Spleen (tissue), 11 donors: ENCODE measurements around the gene HNRNPD. TPM values are rescaled to one million over a fixed set of nuclear protein-coding genes. Genes with fewer than 3 reads are reported as not detected.
"Not testable (repeated sequence)": the region's sequence is repeated elsewhere in the genome, so short reads cannot be mapped to it uniquely, and the experiment has no call there.

ENCODE experiments used
- DNase-seq: peaks from one replicate; pipeline ENCODE4 v3.0.0-alpha.2; 2020
- H3K27ac ChIP-seq, 8 donors: fragments of 200-600 bp; sonication (generic) in 7 of 8; 1 replicate in 4 of 8; 2 replicates in 4 of 8; pipeline versions ENCODE4 v1.5.0 to v1.8.0; 2016 to 2021; ENCODE audit warnings: inconsistent platforms in 4 of 8, mild to moderate bottlenecking in 4 of 8, moderate library complexity in 1 of 8
- H3K27me3 ChIP-seq, 7 donors: fragments of 200-600 bp; sonication (generic) in 6 of 7; replicated peaks in 1 of 7; 1 replicate in 4 of 7; 2 replicates in 3 of 7; pipeline versions ENCODE4 v1.5.0 to v1.8.0; 2016 to 2021; ENCODE audit warnings: inconsistent platforms in 3 of 7, mild to moderate bottlenecking in 1 of 7
- H3K36me3 ChIP-seq, 6 donors: fragments of 200-600 bp; sonication (generic) in 5 of 6; 1 replicate in 4 of 6; 2 replicates in 2 of 6; pipeline versions ENCODE4 v1.5.0 to v1.8.0; 2016 to 2021; ENCODE audit warnings: inconsistent platforms in 2 of 6
- H3K4me1 ChIP-seq, 6 donors: fragments of 200-600 bp; sonication (generic) in 5 of 6; 1 replicate in 3 of 6; 2 replicates in 3 of 6; pipeline versions ENCODE4 v1.5.0 to v1.8.0; 2016 to 2021; ENCODE audit warnings: inconsistent platforms in 3 of 6
- H3K4me3 ChIP-seq, 8 donors: fragments of 200-600 bp; sonication (generic) in 7 of 8; 1 replicate in 4 of 8; 2 replicates in 4 of 8; pipeline versions ENCODE4 v1.5.0 to v1.8.0; 2016 to 2021; ENCODE audit warnings: inconsistent platforms in 4 of 8, mild to moderate bottlenecking in 4 of 8, moderate library complexity in 2 of 8
- H3K9me3 ChIP-seq, 8 donors: fragments of 200-600 bp; sonication (generic) in 7 of 8; 1 replicate in 4 of 8; 2 replicates in 4 of 8; pipeline versions ENCODE4 v1.5.0 to v1.8.0; 2016 to 2021; ENCODE audit warnings: inconsistent platforms in 4 of 8
- CTCF ChIP-seq, 11 experiments: fragments of 200-600 bp in 7 of 11; fragments of 450-650 bp in 4 of 11; sonication (generic) in 4 of 11; IDR thresholded peaks in 8 of 11; conservative IDR thresholded peaks in 3 of 11; 1 replicate in 7 of 11; 2 replicates in 4 of 11; pipeline versions ENCODE4 v1.4.0 to v1.8.0; 2016 to 2021; ENCODE audit warnings: antibody characterized with exemption in 11 of 11, inconsistent platforms in 4 of 11, mild to moderate bottlenecking in 1 of 11
- POLR2A ChIP-seq, 3 donors: fragments of 450-650 bp; IDR thresholded peaks; one replicate each; pipeline ENCODE4 v1.5.1; 2017; ENCODE audit warnings: antibody characterized with exemption in 3 of 3, mild to moderate bottlenecking in 1 of 3
- POLR2AphosphoS5 ChIP-seq, 3 donors: sonication (generic); formaldehyde crosslinking; IDR thresholded peaks; one replicate each; pipeline ENCODE4 v1.5.1; 2017; ENCODE audit warnings: antibody characterized with exemption in 3 of 3
- WGBS, 5 donors: extraction: QIAGEN DNeasy Blood & Tissue Kit in 3 of 5; methylation state at CpG; one replicate each; pipeline versions ENCODE4 v1.1.5 to v1.1.7; 2013 to 2018; 5-methylcytosine and 5-hydroxymethylcytosine counted together
- intact Hi-C: fragments of 100-400 bp; cut with DNase I; formaldehyde crosslinking; loops from one replicate; pipeline ENCODE4 v1.15.0; 2023; ENCODE audit warnings: low total_unique reads
- polyA plus RNA-seq, 3 donors: library from polyadenylated mRNA; stranded (reverse); fragments of 200-250 nt; gene quantifications; one replicate each; pipeline ENCODE4 v1.2.1, GENCODE V29; 2013
- total RNA-seq, 7 donors: library from RNA; depleted of rRNA in 3 of 7; stranded (reverse); fragments of >200 nt in 3 of 7; fragmentation: NEBNext Ultra II Directional in 4 of 7; extraction: Animal tissue kit (Norgen Biotek cat#: 25700) in 4 of 7; gene quantifications; one replicate each; pipeline versions ENCODE4 v1.1.0 to v1.2.1, GENCODE V29; 2016 to 2021
- donor health status: healthy with polysubstance abuse.
- donor health status: DM: no; HTN: no; CAD: no; lungs with moderate emphysema.
- donor health status: DM: no; HTN: no; CAD: no.
- donor health status: Bipolar disorder and iron deficiency.
- donor health status: healthy.
- donor health status: DM: no; HTN: no; CAD: no.
- donor health status: DM: yes; HTN: yes; CAD: no.

HNRNPD gene
- total and polyA plus RNA-seq, 10 donors = 135 to 208 (median 184) TPM

- H3K36me3 ChIP-seq = peaks cover 0 to 27% (median 20%) of the 10 kb centered on the region in 6 donors
- intact Hi-C loops = no loop called here
- peaks cover 0 to 4% (median 0%) of the 10 kb centered on the region in 6 donors for H3K4me1 ChIP-seq
- no peaks in the 10 kb centered on the region for H3K9me3 ChIP-seq
- no peak for DNase-seq
- no peak overlapping the region for H3K4me3 ChIP-seq
- 75 to 85% (median 80%) methylated on average over 3 of the region's 3 CpGs for WGBS, 5 donors
- H3K27ac ChIP-seq = no peak overlapping the region
- no peaks in the 10 kb centered on the region for H3K27me3 ChIP-seq
- TF ChIP-seq CTCF (IDR thresholded peaks at IDR 0.05 in 8 of 11, conservative IDR thresholded peaks at IDR 0.05 in 3 of 11) = no peak
- no peak for TF ChIP-seq POLR2AphosphoS5 (IDR thresholded peaks at IDR 0.05)
- no peak for TF ChIP-seq POLR2A (IDR thresholded peaks at IDR 0.05)
Measured at GRCh38 chr4:82419451-82419850, 45.7 kb upstream of the HNRNPD start.

- no peak for DNase-seq
- intact Hi-C loops = no loop called here
- Histone ChIP-seq H3K36me3 (no peaks in the 10 kb centered on the region), H3K27ac (no peak overlapping the region), H3K4me3 (no peak overlapping the region), H3K9me3 (no peaks in the 10 kb centered on the region), H3K27me3 (no peaks in the 10 kb centered on the region), H3K4me1 (peaks cover 0 to 4% (median 0%) of the 10 kb centered on the region in 6 donors)
- 56 to 78% (median 65%) methylated on average over 12 of the region's 12 CpGs for WGBS, 5 donors
- TF ChIP-seq CTCF (IDR thresholded peaks at IDR 0.05 in 8 of 11, conservative IDR thresholded peaks at IDR 0.05 in 3 of 11) (no peak), POLR2A (IDR thresholded peaks at IDR 0.05) (no peak), POLR2AphosphoS5 (IDR thresholded peaks at IDR 0.05) (no peak)
Measured at GRCh38 chr4:82415922-82416365, 42.2 kb upstream of the HNRNPD start.

GRCh38 chr4:82415061-82415460 is 41.3 kb upstream of the HNRNPD start:
- H3K4me3 ChIP-seq, H3K27me3 ChIP-seq, H3K27ac ChIP-seq, DNase-seq, H3K36me3 ChIP-seq, H3K4me1 ChIP-seq, H3K9me3 ChIP-seq, intact Hi-C loops: not testable (repeated sequence)
- 90 to 96% (median 92%) methylated on average over 11 of the region's 11 CpGs for WGBS, 5 donors

GRCh38 chr4:82403725-82404124 is 29.9 kb upstream of the HNRNPD start:
- 25 to 49% (median 31%) methylated on average over 1 of the region's 1 CpG for WGBS, 5 donors
- H3K36me3 ChIP-seq = no peaks in the 10 kb centered on the region
- H3K4me1 ChIP-seq = no peaks in the 10 kb centered on the region
- DNase-seq = no peak
- H3K4me3 ChIP-seq = no peak overlapping the region
- intact Hi-C loops = no loop called here
- no peaks in the 10 kb centered on the region for H3K27me3 ChIP-seq
- no peak overlapping the region for H3K27ac ChIP-seq
- H3K9me3 ChIP-seq = no peaks in the 10 kb centered on the region
- TF ChIP-seq POLR2AphosphoS5 (IDR thresholded peaks at IDR 0.05) (no peak), CTCF (IDR thresholded peaks at IDR 0.05 in 8 of 11, conservative IDR thresholded peaks at IDR 0.05 in 3 of 11) (no peak), POLR2A (IDR thresholded peaks at IDR 0.05) (no peak)
